Measurements from ENCODE around the gene ATP11A. TPM values are rescaled to one million over a fixed set of nuclear protein-coding genes. Genes with fewer than 3 reads are reported as not detected.

The ATP11A gene
- total and polyA plus RNA-seq, 2 experiments from 2014 or later = 4.9 to 5.0 TPM

- H3K9me3 ChIP-seq (ENCODE audit: low read depth) = no peaks in the 10 kb centered on the region
- H3K4me1 ChIP-seq (ENCODE audit: insufficient read depth) = no peaks in the 10 kb centered on the region
- no peaks in the 10 kb centered on the region for H3F3A ChIP-seq (ENCODE audit: insufficient read depth)
- no peak overlapping the region for H3K4me2 ChIP-seq (ENCODE audit: unreplicated experiment)
- no peaks in the 10 kb centered on the region for H3K27me3 ChIP-seq (replicated peaks; ENCODE audit: insufficient read depth)
- no peak overlapping the region for H3K9ac ChIP-seq
- H3K4me3 ChIP-seq = no peak overlapping the region
- in situ Hi-C loops (cut with MboI) = no loop called here
- no peak for DNase-seq
- no peaks in the 10 kb centered on the region for H4K20me1 ChIP-seq (ENCODE audit: insufficient read depth)
- H3K27ac ChIP-seq = no peak overlapping the region
- WGBS, 2 experiments (ENCODE audit: low coverage in 1 of 2, low lambda C conversion rate in 2 of 2, missing lambda C conversion rate in 2 of 2) = 95 to 96% methylated on average over 38 to 40 of the region's 40 CpGs
- no peaks in the 10 kb centered on the region for H3K79me2 ChIP-seq (ENCODE audit: insufficient read depth)
- TF ChIP-seq EZH2 (IDR thresholded peaks at IDR 0.05; ENCODE audit: insufficient read depth, poor library complexity, severe bottlenecking) (no peak), EZH2phosphoT487 (IDR thresholded peaks at IDR 0.05; ENCODE audit: insufficient read depth, low read depth) (no peak)
- H3K9me2 ChIP-seq (ENCODE audit: insufficient read depth) = no peaks in the 10 kb centered on the region
- no peaks in the 10 kb centered on the region for H3K36me3 ChIP-seq (ENCODE audit: low read depth)
- H2AFZ ChIP-seq = no peak overlapping the region
Measured at GRCh38 chr13:112809332-112810315, 119.8 kb downstream of the ATP11A start.

GRCh38 chr13:112810608-112811007, 120.8 kb downstream of the ATP11A start:
- no peak for TF ChIP-seq EZH2phosphoT487 (IDR thresholded peaks at IDR 0.05; ENCODE audit: insufficient read depth, low read depth)
- TF ChIP-seq EZH2 (IDR thresholded peaks at IDR 0.05; ENCODE audit: insufficient read depth, poor library complexity, severe bottlenecking) = no peak
- H3K4me2 ChIP-seq (ENCODE audit: unreplicated experiment) = no peak overlapping the region
- no peak overlapping the region for H3K9ac ChIP-seq
- WGBS, 2 experiments (ENCODE audit: low coverage in 1 of 2, low lambda C conversion rate in 2 of 2, missing lambda C conversion rate in 2 of 2) = 95 to 98% methylated on average over 14 of the region's 14 CpGs
- H3K9me3 ChIP-seq (ENCODE audit: low read depth) = no peaks in the 10 kb centered on the region
- no peak overlapping the region for H3K4me3 ChIP-seq
- in situ Hi-C loops (cut with MboI) = no loop called here
- H3K4me1 ChIP-seq (ENCODE audit: insufficient read depth) = peaks cover 5% of the 10 kb centered on the region
- no peaks in the 10 kb centered on the region for H3K27me3 ChIP-seq (replicated peaks; ENCODE audit: insufficient read depth)
- no peak overlapping the region for H3K27ac ChIP-seq
- no peaks in the 10 kb centered on the region for H3K79me2 ChIP-seq (ENCODE audit: insufficient read depth)
- no peaks in the 10 kb centered on the region for H3F3A ChIP-seq (ENCODE audit: insufficient read depth)
- H3K36me3 ChIP-seq (ENCODE audit: low read depth) = no peaks in the 10 kb centered on the region
- no peak for DNase-seq
- no peak overlapping the region for H2AFZ ChIP-seq
- no peaks in the 10 kb centered on the region for H4K20me1 ChIP-seq (ENCODE audit: insufficient read depth)
- H3K9me2 ChIP-seq (ENCODE audit: insufficient read depth) = no peaks in the 10 kb centered on the region

GRCh38 chr13:112812306-112813055, 122.6 kb downstream of the ATP11A start:
- 75 to 85% methylated on average over 16 to 17 of the region's 17 CpGs for WGBS, 2 experiments (ENCODE audit: low coverage in 1 of 2, low lambda C conversion rate in 2 of 2, missing lambda C conversion rate in 2 of 2)
- Histone ChIP-seq H3K36me3 (ENCODE audit: low read depth) (no peaks in the 10 kb centered on the region; the same call in 1 of the 2 replicates), H3K9me2 (ENCODE audit: insufficient read depth) (no peaks in the 10 kb centered on the region), H3K4me1 (ENCODE audit: insufficient read depth) (peaks cover 5% of the 10 kb centered on the region), H3K79me2 (ENCODE audit: insufficient read depth) (no peaks in the 10 kb centered on the region), H2AFZ (no peak overlapping the region), H3K4me2 (ENCODE audit: unreplicated experiment) (no peak overlapping the region), H3K27ac (no peak overlapping the region), H3K9me3 (ENCODE audit: low read depth) (no peaks in the 10 kb centered on the region), H3K4me3 (no peak overlapping the region), H3F3A (ENCODE audit: insufficient read depth) (no peaks in the 10 kb centered on the region), H3K9ac (no peak overlapping the region), H4K20me1 (ENCODE audit: insufficient read depth) (no peaks in the 10 kb centered on the region), H3K27me3 (replicated peaks; ENCODE audit: insufficient read depth) (no peaks in the 10 kb centered on the region)
- TF ChIP-seq EZH2phosphoT487 (IDR thresholded peaks at IDR 0.05; ENCODE audit: insufficient read depth, low read depth) (no peak), EZH2 (IDR thresholded peaks at IDR 0.05; ENCODE audit: insufficient read depth, poor library complexity, severe bottlenecking) (no peak)
- DNase-seq = no peak
- in situ Hi-C loops (cut with MboI) = no loop called here

- H3F3A ChIP-seq (ENCODE audit: insufficient read depth) = no peaks in the 10 kb centered on the region
- no peaks in the 10 kb centered on the region for H4K20me1 ChIP-seq (ENCODE audit: insufficient read depth)
- H3K27ac ChIP-seq = no peak overlapping the region
- H3K36me3 ChIP-seq (ENCODE audit: low read depth) = no peaks in the 10 kb centered on the region; the same call in 1 of the 2 replicates
- H3K9me2 ChIP-seq (ENCODE audit: insufficient read depth) = no peaks in the 10 kb centered on the region
- H3K4me2 ChIP-seq (ENCODE audit: unreplicated experiment) = no peak overlapping the region
- WGBS, 2 experiments (ENCODE audit: low coverage in 1 of 2, low lambda C conversion rate in 2 of 2, missing lambda C conversion rate in 2 of 2) = 90 to 92% methylated on average over 8 of the region's 8 CpGs
- DNase-seq = no peak
- peaks cover 5% of the 10 kb centered on the region for H3K4me1 ChIP-seq (ENCODE audit: insufficient read depth)
- no peak overlapping the region for H3K4me3 ChIP-seq
- in situ Hi-C loops (cut with MboI) = no loop called here
- no peak overlapping the region for H2AFZ ChIP-seq
- no peaks in the 10 kb centered on the region for H3K27me3 ChIP-seq (replicated peaks; ENCODE audit: insufficient read depth)
- no peak overlapping the region for H3K9ac ChIP-seq
- no peaks in the 10 kb centered on the region for H3K79me2 ChIP-seq (ENCODE audit: insufficient read depth)
- TF ChIP-seq EZH2phosphoT487 (IDR thresholded peaks at IDR 0.05; ENCODE audit: insufficient read depth, low read depth) (no peak), EZH2 (IDR thresholded peaks at IDR 0.05; ENCODE audit: insufficient read depth, poor library complexity, severe bottlenecking) (no peak)
- no peaks in the 10 kb centered on the region for H3K9me3 ChIP-seq (ENCODE audit: low read depth)
Measured at GRCh38 chr13:112813552-112813951, 123.7 kb downstream of the ATP11A start.
